DMS 273 treated with DMSO at 0.1 percent for 48 hours (cell line): ENCODE data around the gene PUM1.

Source experiments
- DNase-seq: peaks from one replicate; lab custom pipeline; 2025; lab: John Stamatoyannopoulos, UW

Gene PUM1

DNA sequence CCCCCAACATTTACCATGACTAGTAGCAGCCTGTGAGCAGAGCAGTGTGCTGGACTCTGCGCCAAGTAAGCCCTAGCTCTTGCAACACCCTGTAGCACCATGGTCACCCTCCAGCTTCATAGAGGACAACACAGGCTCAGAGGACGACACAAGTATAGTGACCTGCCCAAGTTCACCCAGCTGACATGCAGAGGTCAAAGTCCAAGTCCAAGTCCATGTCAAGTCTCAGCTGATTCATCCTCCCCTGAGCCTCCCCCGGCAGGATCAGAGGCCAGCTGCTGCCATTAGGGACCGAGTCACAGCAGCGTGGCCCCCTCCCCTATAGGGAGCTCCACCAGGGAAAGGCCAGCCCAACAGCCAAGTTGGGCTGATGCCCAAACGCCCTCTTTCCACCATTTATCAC, 172.8 kb downstream of the PUM1 start:
- no peak for DNase-seq

DNA sequence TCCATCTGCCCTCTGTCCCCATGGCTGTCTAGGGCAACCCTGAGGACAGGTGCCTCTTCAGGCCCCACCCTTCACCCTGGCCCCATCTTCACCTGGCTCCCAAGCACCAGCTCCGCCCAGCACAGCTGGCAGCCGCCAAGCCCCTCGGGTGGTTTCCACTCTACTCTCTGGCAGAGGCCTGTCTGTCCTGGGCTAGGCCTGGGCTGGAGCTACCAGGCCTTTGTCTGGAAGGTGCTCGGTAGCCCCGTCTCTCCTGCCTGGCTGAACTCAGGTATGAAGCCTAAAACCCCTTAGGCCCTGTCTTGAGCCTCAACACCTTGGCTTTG, 174.3 kb downstream of the PUM1 start:
- DNase-seq: no peak

DNA sequence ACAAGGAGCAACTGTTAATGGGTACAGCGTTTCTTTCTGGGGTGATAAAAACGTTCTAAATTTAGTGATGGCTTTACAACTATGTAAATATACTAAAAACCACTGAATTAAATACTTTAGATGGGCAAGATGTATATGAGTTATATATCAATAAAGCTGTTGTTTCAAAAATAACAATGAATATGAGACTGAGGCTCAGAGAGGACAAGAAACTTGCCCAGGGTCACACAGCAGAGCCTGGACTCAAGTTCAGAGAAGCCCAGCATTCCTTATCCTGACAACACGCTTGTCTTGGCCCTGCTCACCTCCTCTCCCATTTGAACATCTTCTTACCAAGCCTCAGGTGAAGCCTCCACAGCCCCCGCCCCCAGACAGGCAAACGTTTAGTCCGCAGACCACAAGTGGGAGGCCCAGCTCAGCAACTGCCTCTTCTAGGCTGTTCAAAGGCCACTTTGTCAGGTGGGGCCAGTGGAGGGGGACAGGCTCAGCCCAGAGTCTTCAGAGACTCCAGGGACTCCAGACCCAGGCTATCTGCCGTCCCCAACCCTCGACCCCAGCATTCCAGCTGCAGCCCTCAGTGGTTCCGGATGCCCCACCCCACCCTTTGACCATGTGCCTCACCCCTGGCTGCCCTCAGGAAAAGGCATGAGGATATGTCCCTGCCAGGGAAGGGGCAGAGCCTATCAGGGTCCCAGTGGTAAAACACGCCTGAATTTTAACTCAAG, 174.9 kb downstream of the PUM1 start:
- DNase-seq: no peak

DNA sequence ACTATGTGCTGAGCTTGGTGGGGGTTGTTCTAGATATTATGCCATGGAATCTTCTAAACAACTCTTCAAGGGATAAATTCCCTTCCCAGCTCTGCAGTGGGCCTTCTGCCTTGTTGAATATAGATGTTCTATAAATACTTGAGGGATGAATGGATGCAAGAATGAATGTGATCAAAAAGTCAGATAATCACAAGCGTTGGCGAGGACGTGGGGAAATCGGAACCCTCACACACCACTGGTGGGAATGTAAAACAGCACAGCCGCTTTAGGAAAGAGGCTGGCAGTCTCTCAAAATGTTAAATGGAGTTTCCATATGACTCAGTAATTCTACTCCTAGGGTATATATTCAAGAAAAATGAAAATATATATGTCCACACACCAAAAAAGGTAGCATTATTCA, 176.0 kb downstream of the PUM1 start:
- DNase-seq: no peak

DNA sequence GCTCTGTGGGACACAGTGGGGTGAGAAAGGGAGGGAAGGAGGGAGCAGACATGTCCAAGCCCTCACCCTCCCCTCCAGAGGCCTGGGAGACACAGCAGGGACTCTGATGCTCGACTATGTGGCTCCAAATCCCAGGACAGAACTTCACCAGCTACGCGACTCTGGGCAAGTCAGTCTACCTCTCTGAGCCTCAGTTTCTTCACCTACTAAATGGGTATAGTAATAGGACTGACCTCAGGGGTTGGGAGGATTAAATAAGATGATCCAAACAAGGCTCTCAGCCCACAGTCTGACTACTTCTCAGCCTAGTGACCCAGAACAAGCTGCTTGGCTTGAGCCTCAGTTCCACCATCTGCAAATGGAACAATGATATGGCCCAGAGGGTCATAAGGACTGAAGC, 176.5 kb downstream of the PUM1 start:
- DNase-seq: no peak

DNA sequence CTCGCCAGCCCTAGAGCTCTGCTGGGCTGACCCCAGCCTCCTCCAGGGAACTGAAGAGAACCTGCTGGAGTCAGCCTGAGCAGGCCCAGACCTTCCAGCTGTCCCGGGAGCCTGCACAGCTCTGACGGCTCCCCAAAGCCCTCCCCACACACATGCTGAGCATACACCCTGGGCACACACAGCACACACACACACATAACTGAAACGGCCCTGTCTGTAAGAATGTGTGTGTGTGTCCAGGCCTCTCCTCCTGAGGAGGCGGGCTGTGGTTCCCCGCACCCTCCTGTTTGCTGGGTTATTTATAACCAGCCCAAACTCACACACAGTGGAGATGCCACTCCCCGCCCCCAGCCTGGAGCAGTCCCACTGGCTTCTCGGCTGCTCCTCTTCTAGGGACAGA, 177.1 kb downstream of the PUM1 start:
- no peak for DNase-seq

DNA sequence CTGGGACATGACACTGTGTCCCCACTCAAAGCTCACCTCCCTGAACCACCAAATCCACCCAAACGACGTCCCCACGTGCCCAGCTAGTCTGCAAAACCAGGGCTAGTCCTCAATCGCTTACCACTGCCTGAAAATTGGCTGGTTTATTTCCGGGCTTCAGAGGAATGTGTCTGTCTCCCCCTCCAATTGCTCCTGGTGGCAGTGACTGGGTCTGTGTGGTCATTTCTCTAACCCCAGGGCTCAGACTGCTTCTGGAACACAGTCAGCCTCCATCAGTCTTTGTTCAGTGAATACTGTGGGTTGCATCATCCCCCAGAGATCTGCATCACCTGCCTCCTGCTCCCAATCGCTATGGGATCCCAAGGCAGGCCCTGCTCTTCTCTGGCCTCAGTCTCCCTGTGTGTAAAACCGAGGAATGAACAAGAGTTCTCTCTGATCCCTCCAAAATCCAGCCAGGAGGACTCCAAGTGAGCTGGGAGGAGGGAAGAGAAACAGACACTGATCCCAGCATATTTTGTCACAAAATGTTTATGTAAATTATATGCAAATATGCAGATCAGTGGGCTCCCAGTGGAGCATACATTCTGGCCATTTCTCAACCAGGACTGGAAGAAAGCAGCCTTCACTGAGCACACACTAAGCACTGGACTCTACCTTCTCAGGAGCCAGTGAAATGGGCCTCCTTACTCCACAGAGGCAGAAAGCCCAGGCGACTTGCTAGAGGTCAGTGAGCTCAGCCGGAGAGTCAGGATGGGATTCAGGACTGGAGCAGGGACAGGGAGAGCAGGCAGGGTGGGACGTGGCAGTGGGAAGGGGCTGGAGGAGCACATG, 177.8 kb downstream of the PUM1 start:
- no peak for DNase-seq

DNA sequence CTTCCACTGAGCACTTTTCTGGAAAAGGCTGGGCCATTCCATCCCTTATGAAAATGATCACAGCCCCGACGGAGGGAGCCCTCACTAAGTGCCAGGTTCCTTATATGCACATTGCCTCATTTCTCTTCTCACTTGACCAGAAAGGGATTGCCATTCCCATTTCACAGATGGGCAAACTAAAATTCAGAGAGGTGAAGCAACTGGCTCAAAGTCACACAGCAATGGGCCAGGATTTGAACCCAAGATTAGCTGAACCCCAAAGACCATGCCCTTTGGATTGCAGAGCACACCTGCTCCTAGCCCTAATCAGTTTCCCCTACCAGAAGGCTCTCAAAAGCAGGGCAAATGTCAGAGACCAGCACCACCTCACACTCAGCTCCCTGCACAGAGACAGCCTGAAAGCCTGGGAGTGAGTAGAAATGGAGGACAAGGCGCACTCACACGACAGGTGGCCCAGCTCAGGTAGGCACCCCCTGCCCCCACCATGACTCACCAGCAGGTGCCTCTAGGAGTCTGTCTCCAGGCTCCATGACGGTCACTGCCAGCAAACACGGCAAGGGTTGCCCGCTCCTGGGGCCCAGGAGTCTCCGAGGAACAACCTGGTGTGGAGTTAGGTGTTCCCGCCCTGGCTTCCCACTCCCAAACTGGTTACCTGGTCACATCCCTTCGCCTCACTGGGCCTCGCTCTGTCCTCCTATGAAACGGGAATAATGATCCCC, 178.6 kb downstream of the PUM1 start:
- no peak for DNase-seq

DNA sequence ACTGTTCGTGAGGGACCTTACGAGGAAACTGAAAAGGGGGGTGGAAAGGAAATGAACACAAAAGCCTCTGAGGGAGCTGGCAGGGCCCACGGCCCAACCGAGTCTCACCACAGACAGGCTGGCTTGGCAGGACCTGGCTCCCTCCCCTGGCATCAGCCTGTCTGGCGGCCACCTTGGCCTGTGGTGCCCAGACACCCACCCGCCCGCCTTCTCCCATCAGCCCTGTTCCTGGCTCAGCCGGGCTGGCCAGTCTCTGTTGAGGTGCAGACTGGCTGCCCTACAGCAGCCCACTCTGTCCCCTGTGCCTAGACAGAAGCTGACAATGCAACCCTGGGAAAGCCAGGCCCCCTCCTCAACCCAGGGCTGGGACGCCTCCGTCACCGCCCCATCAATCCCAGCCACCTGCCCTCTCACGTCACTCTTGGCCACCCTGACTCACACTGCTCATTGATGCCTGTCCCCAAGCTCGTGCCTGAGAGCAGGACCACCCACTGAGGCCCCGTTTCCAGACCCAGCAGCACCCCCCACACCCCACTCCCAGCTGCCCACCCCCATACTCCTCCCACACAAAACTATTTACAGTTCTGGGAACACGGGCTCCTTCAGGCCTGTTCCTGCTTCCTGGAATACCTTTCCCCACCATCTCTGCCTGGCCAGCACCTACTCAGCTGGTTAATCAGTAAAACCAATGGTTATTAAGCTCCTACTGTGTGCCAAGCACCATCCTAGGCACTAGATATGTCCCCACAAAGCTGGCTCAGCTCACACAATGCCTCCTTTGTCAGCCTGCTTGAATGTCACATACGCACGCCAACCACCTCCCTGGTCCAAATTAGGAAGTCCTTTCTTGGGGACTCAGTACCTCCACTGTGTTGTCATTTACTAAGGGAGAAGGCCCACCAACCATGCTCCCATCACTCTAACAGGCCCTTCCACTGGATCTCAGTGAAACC, 179.7 kb downstream of the PUM1 start:
- DNase-seq: no peak

DNA sequence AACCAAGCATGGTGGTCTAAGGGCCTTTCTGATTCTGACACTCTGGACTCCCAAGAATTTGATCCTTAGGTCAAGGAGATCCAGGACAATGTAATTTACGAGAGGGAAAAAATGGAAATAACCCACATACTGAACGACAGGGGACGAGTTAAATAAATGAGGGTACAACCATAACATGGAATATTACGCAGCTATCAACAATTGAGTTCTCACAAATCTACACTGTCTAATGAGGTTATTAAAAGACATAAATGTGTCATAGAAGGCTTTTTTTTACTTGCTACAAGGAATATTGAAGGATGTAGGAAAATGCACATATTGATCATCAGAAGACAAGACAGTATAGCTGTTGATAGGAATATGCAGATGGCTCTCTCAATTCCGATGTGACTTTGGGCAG, 180.8 kb downstream of the PUM1 start:
- no peak for DNase-seq

DNA sequence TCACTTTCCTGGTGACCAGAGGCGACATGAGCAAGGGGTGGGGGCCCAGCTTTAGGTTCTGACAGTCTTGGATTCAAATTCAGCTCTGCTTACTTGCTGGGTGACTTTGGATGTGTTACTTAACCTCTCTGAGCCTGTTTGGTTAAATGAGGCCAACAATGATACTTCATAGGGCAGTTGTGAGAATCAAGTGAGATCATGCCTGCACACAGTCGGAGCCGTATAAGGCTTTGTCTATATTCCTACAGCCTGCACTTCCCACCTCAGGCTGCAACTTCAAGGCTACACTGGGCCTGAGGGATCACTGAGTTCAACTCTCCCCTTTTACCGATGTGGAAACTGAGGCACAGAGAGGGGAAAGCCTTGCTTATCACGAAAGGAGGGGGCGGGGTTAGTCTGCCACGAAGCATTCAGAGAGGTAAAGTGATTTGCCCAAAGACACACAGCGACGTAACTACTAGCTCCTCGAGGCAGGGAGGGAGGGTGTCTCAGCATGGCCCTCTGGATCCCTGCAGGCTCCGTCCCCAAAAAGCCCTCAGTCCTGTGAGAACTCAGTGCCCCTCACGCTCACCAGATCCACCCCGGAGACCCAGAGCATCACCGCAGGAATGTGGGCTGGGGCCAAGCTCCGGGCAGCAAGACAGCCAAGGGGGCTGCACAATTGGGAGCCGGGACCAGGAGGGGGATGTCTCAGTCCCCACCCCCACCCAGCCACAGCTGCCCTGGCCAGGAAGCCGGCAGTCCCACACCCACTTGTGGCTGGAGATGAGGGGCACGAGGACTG, 181.9 kb downstream of the PUM1 start:
- no peak for DNase-seq

DNA sequence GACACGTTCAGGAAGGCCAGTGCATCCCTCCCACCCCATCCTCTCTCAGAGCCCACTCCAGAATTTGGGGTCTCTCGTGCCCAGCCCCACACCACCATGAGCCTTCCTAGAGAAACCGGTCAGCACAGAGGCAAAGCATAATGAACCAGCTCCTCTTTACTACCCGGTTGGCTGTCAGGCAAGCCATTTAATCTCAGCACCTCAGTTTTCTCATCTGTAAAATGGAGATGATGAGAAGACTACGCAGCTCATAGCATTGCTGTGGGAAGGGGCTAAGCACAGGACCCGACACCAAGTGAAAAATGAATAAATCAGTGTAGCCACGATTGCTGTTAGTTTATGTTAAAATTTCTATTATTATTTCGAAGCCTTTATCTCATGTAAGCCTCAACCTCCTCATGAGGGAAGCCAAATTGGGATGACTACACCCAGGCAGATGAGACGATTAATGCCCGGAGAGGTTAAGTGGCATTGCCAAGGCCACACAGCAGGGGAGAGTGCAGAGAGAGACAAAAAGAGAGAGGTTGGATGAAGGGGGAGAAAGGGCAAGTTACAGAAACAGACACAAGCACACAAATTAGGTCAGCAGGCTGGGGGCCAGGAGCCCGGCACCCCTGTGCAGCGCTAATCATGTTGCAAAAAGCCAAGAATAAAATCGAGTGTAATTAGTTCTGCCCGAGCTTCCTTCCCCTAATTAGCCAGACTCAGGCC, 182.7 kb downstream of the PUM1 start:
- no peak for DNase-seq
